HUDEP-2 (cell line): Measurements from ENCODE around the gene KIF2C.

Experiments used
- DNase-seq, 76 experiments: peaks; one replicate each; lab custom pipeline; 2025; ENCODE audit not compliant: unreplicated experiment in 76 of 76; lab: John Stamatoyannopoulos, UW

KIF2C gene

DNA sequence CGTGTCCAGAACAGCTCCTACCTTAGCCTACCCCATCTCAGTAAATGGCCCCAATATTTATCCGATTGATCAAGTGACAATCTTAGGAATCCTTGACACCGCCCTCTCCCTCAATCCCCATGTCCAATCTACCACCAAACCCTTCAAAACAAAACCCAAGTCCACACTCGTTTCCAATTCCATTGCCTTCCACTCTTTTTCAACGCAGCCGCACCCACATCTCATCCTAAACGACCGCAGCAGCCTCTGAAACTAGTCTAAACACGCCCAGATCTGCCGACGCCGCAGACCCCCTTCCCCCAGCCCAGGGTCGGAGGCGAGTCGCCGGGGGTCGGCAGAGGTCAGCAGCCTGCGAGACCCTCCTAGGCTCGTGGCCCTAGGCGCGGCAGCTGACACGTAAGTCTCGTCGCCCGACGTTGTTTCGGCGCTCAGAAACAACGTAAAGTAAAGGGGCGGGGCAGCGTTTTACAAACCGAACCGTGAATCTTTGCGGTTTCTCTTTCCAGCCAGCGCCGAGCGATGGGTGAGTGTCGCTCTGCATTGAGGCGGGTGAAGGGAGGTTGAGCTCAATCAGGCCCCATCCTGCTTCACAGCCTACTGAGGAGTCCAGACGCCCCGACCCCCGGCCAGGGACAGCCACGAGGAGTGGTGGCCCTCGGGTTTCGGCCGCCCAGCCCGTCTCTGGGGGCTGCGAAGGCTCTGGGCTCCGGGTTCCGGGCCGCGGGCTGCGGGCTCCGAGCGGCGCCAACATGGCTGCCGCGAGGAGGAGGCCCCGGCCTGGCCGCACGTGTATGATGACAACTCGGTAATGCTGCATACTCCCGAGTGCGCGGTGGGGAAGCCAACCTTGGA is 35.7 kb downstream of the KIF2C start, which contains the start of gene RPS8:
Gene RPS8 (plus strand): TSS at position 463 of the 852 bp plus-strand sequence. CDS start 57 bp downstream, at position 520.
- DNase-seq: peak in 75 of 76 experiments; percentile 53 to 92 (median 82)

DNA sequence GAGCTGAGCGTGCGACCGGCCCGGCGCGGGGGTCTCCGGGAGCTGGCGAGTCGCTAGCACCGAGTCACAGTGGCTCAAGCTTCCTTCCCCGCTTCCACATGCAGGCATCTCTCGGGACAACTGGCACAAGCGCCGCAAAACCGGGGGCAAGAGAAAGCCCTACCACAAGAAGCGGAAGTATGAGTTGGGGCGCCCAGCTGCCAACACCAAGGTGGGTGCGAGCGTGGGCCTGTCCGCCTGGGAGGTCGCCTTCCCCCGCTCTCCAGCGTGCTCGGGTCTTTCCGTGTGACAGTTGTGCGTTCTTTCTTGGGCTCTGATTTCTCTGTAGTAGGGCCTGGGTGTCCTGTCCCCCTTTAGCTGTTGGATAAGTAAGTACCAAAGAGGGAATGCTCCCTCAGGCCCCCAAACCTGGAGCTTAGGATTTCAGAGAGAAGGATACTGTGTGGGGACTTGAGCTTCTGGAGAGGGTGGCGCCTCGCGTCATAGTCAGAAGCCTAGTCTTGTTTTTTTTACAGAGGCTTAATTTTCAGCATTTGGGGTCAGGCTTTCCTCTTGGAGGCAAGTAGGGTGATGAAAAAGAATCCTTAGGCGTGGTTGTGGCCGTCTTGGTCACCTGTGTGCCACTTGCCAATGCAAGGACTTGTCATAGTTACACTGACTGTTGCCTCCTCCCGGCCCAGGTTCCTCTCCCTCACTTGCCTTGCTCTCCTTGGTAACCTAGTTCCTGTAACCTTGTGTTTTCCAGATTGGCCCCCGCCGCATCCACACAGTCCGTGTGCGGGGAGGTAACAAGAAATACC is 36.5 kb downstream of the KIF2C start:
- DNase-seq: peak in 7 of 76 experiments; percentile 17 to 81 (median 28)

DNA sequence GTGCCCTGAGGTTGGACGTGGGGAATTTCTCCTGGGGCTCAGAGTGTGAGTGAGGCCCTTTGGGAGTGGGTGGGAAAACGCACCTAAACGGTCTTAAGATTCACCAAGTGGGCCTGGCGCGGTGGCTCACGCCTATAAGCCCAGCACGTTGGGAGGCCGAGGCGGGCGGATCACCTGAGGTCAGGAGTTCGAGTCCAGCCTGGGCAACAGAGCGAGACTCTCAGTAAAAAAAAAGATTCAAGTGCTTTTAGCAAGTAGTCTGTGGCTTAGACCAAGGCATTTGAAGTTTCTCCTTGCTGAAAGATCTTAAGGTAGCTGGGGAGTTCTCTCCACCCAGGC is 37.1 kb downstream of the KIF2C start:
- peak in 1 of 76 experiments; percentile 12 for DNase-seq

DNA sequence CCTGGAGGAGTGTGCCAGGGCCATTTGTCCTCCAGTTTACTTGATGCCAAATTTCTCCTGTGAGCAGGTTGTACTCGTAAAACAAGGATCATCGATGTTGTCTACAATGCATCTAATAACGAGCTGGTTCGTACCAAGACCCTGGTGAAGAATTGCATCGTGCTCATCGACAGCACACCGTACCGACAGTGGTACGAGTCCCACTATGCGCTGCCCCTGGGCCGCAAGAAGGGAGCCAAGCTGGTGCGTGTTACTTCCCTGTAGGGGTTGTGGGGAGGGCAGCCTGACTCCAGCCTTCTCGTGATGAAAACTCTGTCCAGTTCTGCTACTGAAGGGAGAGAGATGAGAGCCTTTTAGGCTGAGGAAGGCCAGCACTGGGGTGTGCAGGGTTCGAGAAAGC is 37.9 kb downstream of the KIF2C start:
- no peak for DNase-seq

DNA sequence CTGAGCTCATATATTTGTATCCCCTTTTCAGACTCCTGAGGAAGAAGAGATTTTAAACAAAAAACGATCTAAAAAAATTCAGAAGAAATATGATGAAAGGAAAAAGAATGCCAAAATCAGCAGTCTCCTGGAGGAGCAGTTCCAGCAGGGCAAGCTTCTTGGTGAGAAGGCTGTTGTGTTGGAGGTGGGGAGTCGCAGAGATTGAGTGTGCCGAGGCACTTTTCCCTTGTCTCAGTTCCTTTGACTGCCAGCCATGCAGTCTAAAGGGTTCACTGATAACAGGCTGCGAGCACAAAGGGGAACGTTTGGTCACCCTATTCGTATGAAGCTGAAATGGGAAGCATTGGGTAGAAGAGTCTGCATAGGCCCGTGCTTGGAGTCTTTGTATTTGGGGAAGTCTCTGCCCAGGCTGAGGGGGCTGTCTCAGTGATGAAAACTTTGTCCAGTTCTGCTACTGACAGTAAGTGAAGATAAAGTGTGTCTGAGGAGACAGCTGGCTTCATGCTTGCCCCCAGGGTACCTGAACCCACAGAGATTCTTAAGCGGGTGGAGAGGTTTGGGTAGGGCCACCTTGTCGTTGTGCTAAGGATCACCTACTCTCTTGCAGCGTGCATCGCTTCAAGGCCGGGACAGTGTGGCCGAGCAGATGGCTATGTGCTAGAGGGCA is 38.5 kb downstream of the KIF2C start:
- DNase-seq: no peak

DNA sequence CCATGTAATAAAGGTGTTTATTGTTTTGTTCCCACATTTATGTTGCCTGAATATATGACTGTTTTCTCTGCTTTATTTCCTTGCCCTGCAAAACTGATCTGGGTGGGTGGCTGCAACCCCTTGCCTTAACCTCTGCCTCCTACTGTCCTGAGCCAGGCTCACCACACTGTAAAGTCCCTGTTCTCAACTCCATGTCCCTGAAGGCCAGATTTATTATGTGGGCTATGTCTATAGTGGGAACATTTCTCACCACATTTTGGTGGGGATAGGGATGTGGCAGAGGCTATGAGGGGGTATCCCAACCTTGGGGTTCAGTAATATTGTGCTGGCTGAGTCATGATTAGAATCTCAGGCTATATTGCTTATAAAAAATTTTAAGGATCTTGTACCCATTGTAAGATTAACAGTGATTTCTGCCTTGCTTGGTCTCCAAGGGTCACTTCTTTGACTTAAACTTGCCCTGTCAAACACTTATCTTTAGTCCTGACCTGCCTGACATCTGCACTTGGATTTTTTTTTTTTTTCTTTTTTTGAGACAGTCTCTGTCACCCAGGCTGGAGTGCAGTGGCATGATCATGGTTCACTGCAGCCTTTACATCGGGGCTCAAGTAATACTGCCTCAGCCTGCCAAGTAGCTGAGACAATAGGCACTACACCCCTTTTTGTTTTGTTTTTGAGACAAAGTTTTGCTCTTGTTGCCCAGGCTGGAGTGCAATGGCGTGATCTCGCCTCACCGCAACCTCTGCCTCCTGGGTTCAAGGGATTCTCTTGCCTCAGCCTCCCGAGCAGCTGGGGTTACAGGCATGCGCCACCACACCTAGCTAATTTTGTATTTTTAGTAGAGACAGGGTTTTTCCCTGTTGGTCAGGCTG is 39.3 kb downstream of the KIF2C start:
- DNase-seq: no peak

DNA sequence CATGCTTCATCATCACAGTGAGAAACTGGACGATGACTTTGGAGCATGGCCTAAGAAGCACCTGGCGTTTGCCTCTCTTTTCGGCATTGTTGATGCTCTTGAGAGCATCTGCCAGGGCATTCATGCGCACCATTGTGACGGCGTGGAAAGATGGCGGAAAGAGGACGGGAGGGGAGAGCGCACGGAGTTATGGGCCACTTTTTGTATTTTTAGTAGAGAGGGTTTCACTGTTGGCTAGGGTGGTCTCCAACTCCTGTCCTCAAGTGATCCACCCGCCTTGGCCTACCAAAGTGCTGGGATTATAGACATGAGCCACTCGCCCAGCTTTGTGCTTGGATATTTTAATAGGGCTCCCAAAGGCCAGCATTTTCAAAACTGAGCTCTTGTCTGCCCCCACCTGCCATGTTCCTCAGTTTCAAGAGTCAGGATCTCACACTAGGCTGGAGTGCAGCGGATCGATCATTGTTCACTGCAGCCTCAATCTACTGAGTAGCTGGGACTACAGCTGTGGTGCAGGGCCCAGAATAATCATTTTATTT is 41.0 kb downstream of the KIF2C start:
- DNase-seq: no peak

DNA sequence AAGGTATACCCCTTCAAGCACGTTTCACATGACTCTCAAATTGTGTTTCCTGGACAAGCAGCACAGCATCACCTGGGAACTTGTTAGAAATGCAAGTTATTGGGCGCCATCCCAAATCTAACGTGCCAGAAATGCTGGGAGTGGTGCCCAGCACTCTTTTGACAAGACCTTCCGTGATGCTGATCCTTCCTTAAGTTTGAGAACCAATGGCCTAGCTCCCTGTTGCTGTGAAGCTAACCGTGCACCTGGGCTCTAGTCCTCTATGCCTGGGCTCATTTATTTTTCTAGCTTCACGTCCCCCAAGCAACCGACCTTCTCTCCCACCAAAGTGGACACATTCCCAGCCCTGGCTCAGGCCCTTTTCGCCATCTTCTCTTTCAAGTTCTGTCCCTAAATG is 44.1 kb downstream of the KIF2C start:
- DNase-seq: no peak

DNA sequence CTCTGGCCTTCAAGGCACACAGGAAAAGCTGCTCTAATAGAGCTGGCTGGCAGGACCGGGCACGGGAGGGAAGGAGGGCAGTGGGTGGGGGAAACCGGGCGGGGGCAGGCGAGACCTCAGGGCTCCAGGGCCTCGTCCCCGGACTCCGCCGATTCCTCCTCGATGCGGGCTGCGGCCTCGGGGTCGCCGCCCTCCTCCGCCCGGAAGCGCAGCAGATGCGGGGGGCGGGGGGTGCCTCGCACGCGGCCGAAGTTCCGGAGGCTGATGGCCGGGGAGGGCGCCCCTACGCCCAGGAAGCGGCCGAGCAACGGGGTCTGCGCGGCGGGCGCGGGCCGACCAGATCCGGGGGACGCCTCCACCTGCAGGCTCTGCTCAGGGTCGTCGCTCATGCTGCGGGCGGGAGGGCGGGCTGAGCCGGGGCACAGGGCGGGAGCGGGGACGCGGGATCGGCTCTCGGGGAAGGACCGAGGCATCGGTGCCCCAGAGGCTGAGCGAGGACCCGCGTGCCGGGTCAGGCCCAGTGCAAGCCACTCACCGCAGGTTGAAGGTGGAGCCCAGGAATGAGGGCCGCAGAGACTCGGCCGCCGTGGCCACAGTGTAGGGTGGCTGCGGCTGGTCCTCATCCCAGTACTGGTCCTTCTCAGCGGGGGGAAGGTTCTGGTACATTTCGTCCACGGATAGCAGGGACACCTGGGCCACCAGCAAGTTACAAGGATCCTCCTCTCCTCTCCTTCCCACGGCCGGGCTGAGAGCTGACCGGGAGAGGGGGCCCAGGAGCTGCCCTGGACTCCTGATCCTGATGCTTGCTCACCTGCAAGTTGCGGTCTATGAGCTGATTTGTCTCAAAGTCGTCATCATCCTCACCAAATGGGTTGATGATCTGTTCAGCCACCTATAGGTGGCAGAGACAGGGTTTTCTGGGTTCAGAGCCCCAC is 44.7 kb downstream of the KIF2C start:
- DNase-seq: no peak

DNA sequence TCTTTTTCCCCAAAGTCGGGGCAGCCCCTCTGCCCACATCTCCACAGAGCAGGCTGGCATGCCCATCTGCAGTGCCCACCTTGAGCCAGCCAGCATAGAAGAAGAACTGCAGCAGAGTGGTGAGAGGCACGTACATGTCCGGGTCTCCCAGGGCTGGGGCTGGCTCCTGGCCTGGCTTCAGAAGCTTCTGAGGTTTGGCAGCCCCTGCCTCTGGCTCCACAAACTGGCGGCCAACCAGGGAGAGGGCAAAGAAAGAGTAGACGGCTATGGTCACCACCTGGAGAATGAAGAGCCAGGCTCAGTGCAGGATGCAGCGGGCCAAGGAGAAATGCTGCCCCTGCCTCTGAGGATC is 45.4 kb downstream of the KIF2C start:
- DNase-seq: no peak

DNA sequence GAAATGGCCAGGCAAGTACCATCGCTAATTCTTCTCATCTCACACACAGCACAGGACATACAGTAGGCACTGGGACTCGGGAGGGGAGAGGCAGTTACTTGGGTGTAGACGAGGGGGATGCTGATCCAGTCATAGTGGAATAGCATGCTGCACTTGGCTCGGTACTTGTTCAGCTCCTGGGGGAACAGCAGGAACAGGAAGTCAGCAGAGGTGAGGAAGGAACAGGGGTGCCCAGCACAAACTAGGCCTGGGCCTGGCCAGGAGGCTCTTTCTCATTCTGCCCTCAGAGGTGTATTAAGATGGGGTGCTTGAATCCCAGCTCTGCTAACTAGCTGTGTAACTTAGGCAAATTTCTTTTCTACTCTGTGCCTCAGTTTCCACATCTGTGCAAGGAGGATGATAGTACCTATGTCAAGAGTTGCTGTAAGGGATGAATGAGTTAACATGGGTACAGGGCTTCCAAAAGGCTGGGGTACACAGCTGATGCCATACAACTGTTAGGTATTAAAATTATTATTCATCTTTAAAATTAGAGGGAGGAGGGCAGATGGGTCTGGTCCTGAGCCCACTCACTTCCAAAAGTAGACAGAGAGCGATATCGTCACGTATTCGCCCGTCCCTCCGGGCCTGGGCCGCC is 46.0 kb downstream of the KIF2C start:
- DNase-seq: no peak

DNA sequence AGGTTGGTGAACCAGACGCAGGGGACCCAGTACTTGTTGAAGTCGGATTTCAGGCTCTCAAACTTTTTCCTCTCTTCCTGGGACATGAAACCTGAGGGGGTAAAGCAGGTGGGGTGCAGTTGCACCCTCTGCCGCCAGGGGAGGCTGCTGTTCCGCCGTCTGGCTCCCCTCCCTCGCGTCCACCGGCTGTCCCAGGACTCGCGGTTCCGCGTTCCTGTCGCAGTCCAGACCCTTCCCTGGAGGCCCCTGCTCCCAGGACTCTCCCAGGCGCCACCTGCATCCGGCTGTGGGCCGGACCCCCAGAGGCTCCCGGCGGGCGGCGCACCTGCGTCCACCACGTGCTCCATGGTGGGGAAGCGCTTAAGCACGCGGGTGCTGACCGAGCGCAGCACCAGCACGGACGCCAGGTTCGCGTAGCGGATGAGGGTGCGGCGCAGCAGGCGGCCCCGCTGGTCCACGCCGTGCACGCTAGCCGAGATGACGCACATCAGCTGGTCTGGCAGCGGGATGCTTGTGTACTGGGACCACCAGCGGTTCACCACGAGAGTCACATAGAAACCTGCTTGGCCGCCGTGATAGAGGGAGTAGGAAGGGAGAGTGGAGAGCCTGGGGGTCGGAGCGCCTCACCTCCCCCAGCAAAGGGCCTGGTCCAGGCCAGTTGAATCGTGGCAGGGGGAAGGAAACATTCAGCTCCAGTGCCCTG is 46.7 kb downstream of the KIF2C start:
- peak in 70 of 76 experiments; percentile 16 to 97 (median 62) for DNase-seq

DNA sequence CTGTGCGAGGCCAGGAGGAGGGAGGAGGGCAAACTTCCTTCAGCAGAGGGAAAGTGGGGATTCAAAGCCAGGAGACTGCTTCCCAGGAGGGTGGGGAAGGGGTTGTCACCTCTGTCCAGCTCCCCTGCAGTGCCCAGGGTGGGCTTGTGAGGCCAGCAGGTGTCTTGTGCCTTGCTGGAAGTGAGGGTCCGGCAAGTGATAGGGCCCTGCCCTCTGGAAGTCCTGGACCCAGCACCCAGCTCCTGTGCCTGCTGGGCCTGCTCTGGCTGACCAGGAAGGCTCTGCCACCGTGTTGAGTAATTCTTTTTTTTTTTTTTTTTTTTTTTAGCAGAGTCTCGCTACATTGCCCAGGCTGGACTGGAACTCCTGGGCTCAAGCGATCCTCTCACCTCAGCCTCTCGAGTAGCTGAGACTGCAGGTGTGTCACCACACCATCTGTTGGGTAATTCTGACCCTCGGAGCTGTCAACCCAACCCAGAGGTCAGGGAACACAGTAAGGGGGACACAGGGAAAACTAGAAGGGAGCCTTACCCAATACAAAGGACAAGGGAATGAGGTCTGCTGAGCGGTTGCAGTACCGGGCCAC is 47.3 kb downstream of the KIF2C start:
- no peak for DNase-seq

DNA sequence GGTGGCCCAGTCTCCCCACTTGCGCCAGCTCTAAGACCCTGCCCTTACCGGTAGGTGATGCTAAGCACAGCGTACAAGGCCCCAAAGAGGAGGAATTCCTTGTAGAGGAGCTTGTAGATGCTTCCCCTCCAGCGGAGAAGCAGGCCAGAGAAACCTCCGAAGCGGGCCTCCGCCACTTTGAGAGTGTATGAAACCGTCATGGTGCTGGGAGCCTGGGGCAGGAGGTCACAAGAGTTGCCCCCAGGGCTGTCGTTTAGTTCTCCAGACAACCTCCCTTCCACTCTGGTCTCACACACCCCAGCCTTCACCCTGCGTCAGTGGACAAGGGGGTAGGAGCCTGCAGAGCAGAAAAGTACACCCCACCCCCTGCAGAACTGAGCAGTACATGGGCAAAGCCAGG is 47.9 kb downstream of the KIF2C start:
- no peak for DNase-seq

DNA sequence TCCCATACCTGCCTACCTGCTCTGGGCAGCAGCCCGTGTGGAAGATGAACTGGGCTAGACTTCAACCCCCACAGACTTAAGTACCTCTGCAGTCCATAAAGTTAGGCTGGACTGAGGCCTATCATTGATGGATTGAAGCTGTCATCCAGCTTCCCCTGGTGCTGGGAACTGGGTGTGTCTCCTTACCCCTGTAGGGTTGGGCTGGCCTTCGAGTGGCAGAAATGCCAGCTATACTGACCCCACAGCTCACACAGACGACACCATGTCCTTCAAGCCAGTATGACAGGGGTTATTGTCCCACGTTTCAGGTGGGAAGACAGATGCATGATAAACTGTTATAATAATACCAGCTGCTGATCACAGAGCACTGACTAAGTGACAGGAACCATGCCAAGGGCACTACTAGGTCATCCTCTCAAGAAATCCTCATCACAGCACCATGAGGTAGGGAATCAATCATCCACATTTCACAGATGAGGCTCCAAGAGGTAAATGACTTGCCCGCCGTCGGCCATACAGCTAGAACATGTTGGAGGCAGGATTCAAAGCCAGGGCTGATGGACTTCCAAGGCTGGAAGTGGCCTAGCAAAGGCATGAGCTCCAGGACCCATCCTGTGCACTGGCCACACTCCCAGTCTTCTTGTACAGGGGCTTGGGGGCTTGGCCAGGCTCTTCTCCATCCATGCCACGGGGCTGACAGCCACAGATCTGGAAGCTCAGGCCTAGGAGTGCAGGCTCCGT is 48.7 kb downstream of the KIF2C start, which contains the start of gene BEST4:
Gene BEST4 (minus strand): TSS at position 51 of the 741 bp plus-strand sequence. CDS start 465 bp downstream, outside the sequence.
- no peak for DNase-seq

DNA sequence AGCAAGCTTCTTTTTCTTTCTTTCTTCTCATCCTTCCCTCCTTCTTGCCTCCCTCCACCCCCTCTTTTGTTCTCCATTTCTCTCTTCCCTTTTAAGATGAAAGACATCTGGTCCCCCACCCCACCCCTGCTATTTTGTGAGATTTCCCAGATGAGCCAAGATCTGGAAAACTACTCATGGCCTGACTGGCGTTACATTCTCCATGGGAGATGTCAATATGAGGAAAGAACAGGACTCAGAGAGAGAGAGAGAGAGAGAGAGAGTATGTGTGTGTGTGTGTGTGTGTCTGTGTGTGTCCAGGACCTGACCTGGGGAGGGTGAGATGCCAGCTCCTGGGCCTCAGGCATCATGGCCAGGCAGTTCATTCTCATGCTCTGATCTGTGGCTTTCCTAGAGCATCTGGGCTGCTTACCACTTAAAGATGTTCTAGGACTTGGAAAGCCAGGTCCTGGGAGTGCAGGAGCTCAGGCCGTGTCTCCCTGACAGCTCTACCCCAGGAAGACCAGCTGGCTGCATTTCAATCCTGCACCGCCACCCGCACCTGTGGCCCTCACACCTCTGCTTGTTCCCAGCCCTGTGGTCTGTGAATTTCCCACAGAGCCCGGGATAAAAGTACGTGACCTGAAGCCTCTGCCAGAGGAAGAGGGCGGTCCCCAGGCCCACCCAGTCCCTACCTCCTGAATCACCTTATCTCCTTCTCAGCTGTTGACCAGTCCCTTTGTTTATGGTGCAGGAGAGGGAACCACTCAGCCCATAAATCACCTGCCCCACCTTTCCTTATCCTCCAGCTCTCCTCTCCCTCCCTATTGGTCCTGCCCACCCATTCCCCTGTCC is 51.5 kb downstream of the KIF2C start:
- DNase-seq: no peak
